K562 (cell line): ENCODE data around the gene TMEM33. TPM values are rescaled to one million over a fixed set of nuclear protein-coding genes. Genes with fewer than 3 reads are reported as not detected.
A peak's percentile ranks its signal among the peaks of the same experiment; 100 is the strongest.

Experiments
- ATAC-seq: fragments of 200-7000 bp; cut with Tn5 transposase; 3 replicates; pipeline ENCODE4 v1.9.1; 2020; ENCODE audit warnings: moderate library complexity
- BruUV-seq: library from RNA; stranded (reverse); fragments of 400-500 nt; replicated peaks from 2 replicates; lab custom pipeline; 2021; lab: Mats Ljungman, UMichigan
- CTCF ChIA-PET: fragments of 300-600 bp; formaldehyde crosslinking; extraction: SDS; loops from one replicate; lab custom pipeline; 2021; ENCODE audit warnings: low intra/inter-chr PET ratio; lab: Yijun Ruan, JAX
- POLR2A ChIA-PET: fragments of 300-600, 350-650 bp; sonication (Branson Sonifier 250); formaldehyde crosslinking; extraction: SDS; loops from one replicate; lab custom pipeline; 2021; ENCODE audit warnings: antibody characterized with exemption, inconsistent platforms; lab: Yijun Ruan, JAX
- DNase-seq, 4 experiments: peaks; one replicate each; pipeline versions ENCODE4 v3.0.0 to v3.0.0-alpha.2; 2011 to 2018; ENCODE audit warnings: low spot score in 3 of 4, mixed read lengths in 3 of 4; ENCODE audit errors: extremely low read depth in 1 of 4
- FAIRE-seq: peaks from 2 replicates; lab custom pipeline; 2011; peaks lifted over from hg19 to GRCh38; lab: Jason Lieb, UNC
- H2AFZ ChIP-seq: 2 replicates; pipeline ENCODE4 v1.6.0; 2011; ENCODE audit warnings: low read depth, low read length, control low read depth, inconsistent platforms
- H3K27ac ChIP-seq: fragments of 200-600 bp; 3 replicates; pipeline ENCODE4 v1.8.0; 2011; ENCODE audit warnings: low read depth, mild to moderate bottlenecking, control low read depth, inconsistent platforms, low read length, moderate library complexity, mixed read lengths; ENCODE audit errors: extremely low read depth
- H3K27me3 ChIP-seq, 2 experiments: fragments of 300-600 bp in 1 of 2; 2 replicates in 1 of 2; 3 replicates in 1 of 2; pipeline versions ENCODE4 v1.6.0 to v1.8.0; 2011; ENCODE audit warnings: inconsistent platforms in 2 of 2, low read length in 2 of 2, mild to moderate bottlenecking in 1 of 2, mixed read lengths in 1 of 2, moderate library complexity in 1 of 2; ENCODE audit not compliant: control insufficient read depth in 2 of 2, insufficient read depth in 2 of 2
- H3K36me3 ChIP-seq: fragments of 300-600 bp; 3 replicates; pipeline ENCODE4 v1.8.0; 2011; ENCODE audit warnings: mild to moderate bottlenecking, low read length, inconsistent platforms; ENCODE audit not compliant: control insufficient read depth, insufficient read depth
- H3K4me1 ChIP-seq, 2 experiments: fragments of 200-600 bp in 1 of 2; replicated peaks in 1 of 2; 2 replicates in 1 of 2; 3 replicates in 1 of 2; pipeline versions ENCODE4 v1.5.1 to v1.8.0; 2011; ENCODE audit warnings: inconsistent platforms in 2 of 2, low read length in 2 of 2, mild to moderate bottlenecking in 1 of 2, mixed read lengths in 1 of 2, moderate library complexity in 1 of 2; ENCODE audit not compliant: control insufficient read depth in 2 of 2, insufficient read depth in 2 of 2
- H3K4me2 ChIP-seq: 2 replicates; pipeline ENCODE4 v1.6.1; 2011; ENCODE audit warnings: low read length, control low read depth, inconsistent platforms, mixed read lengths; ENCODE audit not compliant: insufficient read depth
- H3K4me3 ChIP-seq: fragments of 200-600 bp; sonication (generic), shearing (Covaris generic); 2 replicates; pipeline ENCODE4 v1.5.1; 2016; ENCODE audit warnings: control low read depth, inconsistent platforms
- H3K79me2 ChIP-seq: fragments of 200-600 bp; 3 replicates; pipeline ENCODE4 v1.8.0; 2011; ENCODE audit warnings: low read length, inconsistent platforms; ENCODE audit not compliant: control insufficient read depth, insufficient read depth
- H3K9ac ChIP-seq, 2 experiments: 2 replicates each; pipeline versions ENCODE4 v1.6.0 to v1.6.1; 2011; ENCODE audit warnings: low read depth in 2 of 2, low read length in 2 of 2, control low read depth in 1 of 2, inconsistent platforms in 1 of 2, mild to moderate bottlenecking in 1 of 2, mixed read lengths in 1 of 2; ENCODE audit not compliant: insufficient read depth in 1 of 2
- H3K9me1 ChIP-seq: one replicate; pipeline ENCODE4 v1.6.0; 2011; ENCODE audit warnings: inconsistent platforms, mild to moderate bottlenecking, low read length, moderate library complexity; ENCODE audit not compliant: control insufficient read depth, insufficient read depth
- H3K9me3 ChIP-seq: replicated peaks from 2 replicates; pipeline ENCODE4 v1.5.1; 2011; ENCODE audit warnings: low read depth, low read length, inconsistent platforms; ENCODE audit not compliant: control insufficient read depth, insufficient read depth
- H4K20me1 ChIP-seq: replicated peaks from 2 replicates; pipeline ENCODE4 v1.6.1; 2011; ENCODE audit warnings: low read length, inconsistent platforms, mixed read lengths; ENCODE audit not compliant: control insufficient read depth, insufficient read depth
- ZNF57 ChIP-seq: fragments of 450-650 bp; formaldehyde crosslinking; IDR thresholded peaks from 2 replicates; pipeline ENCODE4 v1.4.0; 2020; ENCODE audit warnings: mild to moderate bottlenecking, moderate library complexity
- WGBS: fragments of 100-300 bp; shearing (Covaris generic); methylation state at CpG from one replicate; pipeline ENCODE4 v1.1.6; 2016; ENCODE audit warnings: low coverage, mixed read lengths; ENCODE audit not compliant: insufficient coverage; ENCODE audit errors: missing lambda C conversion rate; 5-methylcytosine and 5-hydroxymethylcytosine counted together
- in situ Hi-C: fragments of 300-500 bp; cut with MboI; formaldehyde crosslinking; loops from 4 replicates; pipeline ENCODE4 v1.15.0; 2018; ENCODE audit warnings: inconsistent platforms, mixed read lengths
- intact Hi-C: fragments of 100-400 bp; cut with micrococcal nuclease; formaldehyde crosslinking; loops from 2 replicates; pipeline ENCODE4 v1.14.2; 2022
- polyA plus RNA-seq, 8 experiments: library from polyadenylated mRNA; depleted of rRNA in 4 of 8; stranded (reverse) in 5 of 8; unstranded in 3 of 8; fragments of >200 nt; fragmentation: Nextera tagmentation in 2 of 8; fragmentation: Illumina TruSeq in 1 of 8; extraction: Ambion mirVana in 2 of 8; extraction: Trizol in 1 of 8; gene quantifications; 2 replicates each; pipeline versions ENCODE4 v1.2.1 to v1.2.3, GENCODE V29; 2011 to 2014; ENCODE audit warnings: inconsistent platforms in 1 of 8, missing spikeins in 1 of 8
- total RNA-seq, 7 experiments: library from RNA; depleted of rRNA in 6 of 7; stranded (reverse); fragments of >200 nt in 6 of 7; fragmentation: Illumina TruSeq in 2 of 7; extraction: Trizol in 2 of 7; gene quantifications; 2 replicates each; pipeline versions ENCODE4 v1.2.1 to v1.2.3, GENCODE V29; 2011 to 2021; ENCODE audit warnings: low replicate concordance in 1 of 7
- TF ChIP-seq, protein P1 (sequence below), 3 experiments: IDR thresholded peaks in 2 of 3; conservative IDR thresholded peaks in 1 of 3; 2 replicates each; pipeline ENCODE4 v1.5.1; 2011 to 2012; ENCODE audit warnings: low read length in 3 of 3, mild to moderate bottlenecking in 3 of 3, control low read depth in 2 of 3, improper control_type of control experiment in 1 of 3, inconsistent platforms in 1 of 3, low read depth in 1 of 3, mixed read lengths in 1 of 3, moderate library complexity in 1 of 3; ENCODE audit not compliant: insufficient read depth in 2 of 3

TMEM33 gene
- total and polyA plus RNA-seq, 9 of the 15 experiments (the other 6 are each of a cell fraction or from before 2014, with no cell fraction given), result 16.8 to 85.9 (median 67.9) TPM

GRCh38 chr4:41994461-41994985 lies 59.3 kb downstream of the TMEM33 start:
- Histone ChIP-seq H3K9ac (no peak overlapping the region), H3K4me3 (no peak overlapping the region), H4K20me1 (peaks cover 6% of the 10 kb centered on the region; the same call in 1 of the 2 replicates), H3K27ac (no peak overlapping the region), H3K36me3 (peaks cover 2% of the 10 kb centered on the region; the same call in 2 of the 3 replicates), H3K79me2 (peaks cover 59% of the 10 kb centered on the region), H3K9me1 (no peaks in the 10 kb centered on the region), H3K4me1 (peaks cover 9 to 12% of the 10 kb centered on the region in 2 experiments; a peak in 4 of 5 replicates), H2AFZ (no peak overlapping the region), H3K27me3 (no peaks in the 10 kb centered on the region), H3K9me3 (no peaks in the 10 kb centered on the region), H3K4me2 (no peak overlapping the region)
- no TSS peak for BruUV-seq
- intact Hi-C loops, result loop anchor here (5.0 kb wide), 1 partner anchor 57 kb away; the partner anchor contains the start of gene TMEM33
- no peak for ATAC-seq
- 79% methylated on average over 2 of the region's 3 CpGs for WGBS
- no peak for FAIRE-seq
- in situ Hi-C loops, result no loop called here
- CTCF ChIA-PET, result no interaction called here
- DNase-seq, result no peak
- POLR2A ChIA-PET, result no interaction called here
- no peak for TF ChIP-seq ZNF57 (CRISPR knock-in tag)
- TF ChIP-seq, protein P1, sequence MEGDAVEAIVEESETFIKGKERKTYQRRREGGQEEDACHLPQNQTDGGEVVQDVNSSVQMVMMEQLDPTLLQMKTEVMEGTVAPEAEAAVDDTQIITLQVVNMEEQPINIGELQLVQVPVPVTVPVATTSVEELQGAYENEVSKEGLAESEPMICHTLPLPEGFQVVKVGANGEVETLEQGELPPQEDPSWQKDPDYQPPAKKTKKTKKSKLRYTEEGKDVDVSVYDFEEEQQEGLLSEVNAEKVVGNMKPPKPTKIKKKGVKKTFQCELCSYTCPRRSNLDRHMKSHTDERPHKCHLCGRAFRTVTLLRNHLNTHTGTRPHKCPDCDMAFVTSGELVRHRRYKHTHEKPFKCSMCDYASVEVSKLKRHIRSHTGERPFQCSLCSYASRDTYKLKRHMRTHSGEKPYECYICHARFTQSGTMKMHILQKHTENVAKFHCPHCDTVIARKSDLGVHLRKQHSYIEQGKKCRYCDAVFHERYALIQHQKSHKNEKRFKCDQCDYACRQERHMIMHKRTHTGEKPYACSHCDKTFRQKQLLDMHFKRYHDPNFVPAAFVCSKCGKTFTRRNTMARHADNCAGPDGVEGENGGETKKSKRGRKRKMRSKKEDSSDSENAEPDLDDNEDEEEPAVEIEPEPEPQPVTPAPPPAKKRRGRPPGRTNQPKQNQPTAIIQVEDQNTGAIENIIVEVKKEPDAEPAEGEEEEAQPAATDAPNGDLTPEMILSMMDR (IDR thresholded peaks at IDR 0.05 in 2 of 3, conservative IDR thresholded peaks at IDR 0.05 in 1 of 3; ENCODE audit: insufficient read depth in 2 of 3, low read depth in 1 of 3, low read length in 3 of 3), result 0 out of 6 replicates have a peak, but pooled peaks of 2 of the 3 experiments have one; percentile 1 to 10
